Activated naive CD8-positive, alpha-beta T cell treated with anti-CD3 and anti-CD28 coated beads, Interleukin-2, amount 50 U/mL, for 24 hours (primary cell): ENCODE data around the gene EML6.
"Not testable (repeated sequence)": the region's sequence is repeated elsewhere in the genome, so short reads cannot be mapped to it uniquely, and the experiment has no call there.

Source experiments
- ATAC-seq: fragments of 150-1000 bp; cut with Tn5 transposase; one replicate; pipeline ENCODE4 v1.10.0; 2021
- DNase-seq: peaks from one replicate; pipeline ENCODE4 v3.0.0; 2021
- H3K27ac Mint-ChIP-seq: one replicate; pipeline ENCODE4 v1.8.0; 2021; ENCODE audit warnings: mild to moderate bottlenecking, mixed read lengths
- H3K27me3 Mint-ChIP-seq: one replicate; pipeline ENCODE4 v1.8.0; 2021; ENCODE audit warnings: mixed read lengths
- H3K36me3 Mint-ChIP-seq: one replicate; pipeline ENCODE4 v1.8.0; 2021; ENCODE audit warnings: low read depth, mixed read lengths
- H3K4me1 Mint-ChIP-seq: one replicate; pipeline ENCODE4 v1.8.0; 2021; ENCODE audit warnings: mixed read lengths
- H3K4me3 Mint-ChIP-seq: one replicate; pipeline ENCODE4 v1.8.0; 2021; ENCODE audit warnings: mild to moderate bottlenecking, moderate library complexity, mixed read lengths
- H3K9me3 Mint-ChIP-seq: one replicate; pipeline ENCODE4 v1.8.0; 2021; ENCODE audit warnings: mixed read lengths

The EML6 gene

DNA sequence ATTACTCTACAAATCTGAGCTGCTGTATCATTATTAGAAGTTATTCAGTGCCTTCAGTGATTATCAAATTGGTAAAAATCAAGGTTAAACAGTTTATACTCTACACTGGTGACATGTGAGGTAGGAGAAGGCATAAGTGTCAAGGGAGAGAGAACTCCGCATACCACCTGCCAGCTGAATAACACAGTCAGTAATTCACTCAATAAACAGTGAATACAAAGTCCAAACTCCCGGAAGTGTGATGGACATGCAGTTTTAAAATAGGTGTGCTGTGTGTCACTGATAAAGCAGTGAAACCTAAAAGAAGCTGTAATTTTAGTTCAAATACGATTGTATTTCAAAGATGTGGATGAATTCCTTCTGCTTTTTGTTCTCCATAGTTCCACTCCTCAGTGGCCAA lies 149.8 kb downstream of the EML6 start:
- not testable (repeated sequence) for H3K4me3 Mint-ChIP-seq, H3K27me3 Mint-ChIP-seq, H3K27ac Mint-ChIP-seq, H3K36me3 Mint-ChIP-seq, DNase-seq, H3K4me1 Mint-ChIP-seq, H3K9me3 Mint-ChIP-seq, ATAC-seq

DNA sequence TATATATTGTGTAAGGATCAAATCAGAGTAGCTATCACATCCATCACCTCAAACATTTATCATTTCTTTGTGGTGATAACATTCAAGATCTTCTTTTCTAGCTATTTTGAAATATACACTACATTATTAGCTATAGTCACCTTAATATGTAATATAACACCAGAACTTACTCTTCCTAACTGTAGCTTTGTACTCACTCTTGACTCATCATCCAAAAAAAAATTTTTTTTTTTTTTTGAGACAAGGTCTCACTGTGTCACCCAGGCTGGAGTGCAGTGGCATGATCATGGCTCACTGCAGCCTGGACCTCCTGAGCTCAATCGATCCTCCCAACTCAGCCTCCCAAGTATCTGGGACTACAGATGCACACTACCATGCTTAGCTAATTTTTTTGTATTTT lies 153.3 kb downstream of the EML6 start:
- ATAC-seq (no peak), DNase-seq (no peak)
- Mint-ChIP-seq H3K27ac (no peak overlapping the region), H3K36me3 (no peaks in the 10 kb centered on the region), H3K4me1 (no peaks in the 10 kb centered on the region), H3K4me3 (no peak overlapping the region), H3K27me3 (no peaks in the 10 kb centered on the region), H3K9me3 (no peaks in the 10 kb centered on the region)

DNA sequence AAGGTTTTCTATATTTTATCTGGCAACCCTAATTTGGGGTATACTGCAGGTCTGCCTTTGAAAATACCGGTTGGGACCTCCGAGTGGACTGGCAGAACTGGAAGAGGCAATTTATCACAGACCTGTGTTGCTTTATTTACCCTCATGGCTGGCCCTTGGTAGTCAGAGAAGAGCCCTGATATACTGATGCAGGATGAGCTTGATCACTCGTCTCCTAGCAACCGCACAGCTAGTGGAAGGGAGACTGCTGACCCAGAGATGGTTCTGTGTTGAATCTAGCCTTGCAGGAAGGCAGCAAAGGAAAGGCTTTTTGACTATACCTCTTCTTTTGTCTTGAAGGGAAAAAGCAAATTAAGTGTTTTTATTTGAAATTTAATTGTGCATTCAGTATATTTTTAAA lies 154.7 kb downstream of the EML6 start:
- ATAC-seq (no peak), DNase-seq (no peak)
- Mint-ChIP-seq H3K27ac (no peak overlapping the region), H3K9me3 (no peaks in the 10 kb centered on the region), H3K27me3 (no peaks in the 10 kb centered on the region), H3K4me1 (no peaks in the 10 kb centered on the region), H3K4me3 (no peak overlapping the region), H3K36me3 (no peaks in the 10 kb centered on the region)

DNA sequence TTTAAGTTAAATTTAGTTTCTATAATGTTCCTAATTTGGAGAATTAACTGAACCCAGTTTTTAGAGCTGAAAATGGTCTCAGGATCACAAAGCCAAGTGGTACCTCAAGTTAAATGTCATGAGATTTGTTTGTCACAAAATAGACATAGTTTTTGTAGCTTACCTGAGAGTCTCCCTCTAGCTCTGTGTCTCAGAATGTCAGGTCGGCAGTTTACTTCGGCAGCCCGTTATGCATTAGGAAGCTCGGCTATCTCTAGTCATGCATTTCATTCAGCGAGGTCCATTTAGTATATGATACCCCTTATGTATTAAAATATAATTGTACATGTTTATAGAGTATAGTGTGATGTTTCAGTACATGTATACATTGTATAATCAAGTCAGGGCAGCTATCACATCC lies 155.6 kb downstream of the EML6 start:
- no peaks in the 10 kb centered on the region for H3K9me3 Mint-ChIP-seq
- no peaks in the 10 kb centered on the region for H3K4me1 Mint-ChIP-seq
- no peak for DNase-seq
- no peak for ATAC-seq
- H3K27ac Mint-ChIP-seq: no peak overlapping the region
- no peak overlapping the region for H3K4me3 Mint-ChIP-seq
- H3K27me3 Mint-ChIP-seq: no peaks in the 10 kb centered on the region
- no peaks in the 10 kb centered on the region for H3K36me3 Mint-ChIP-seq

DNA sequence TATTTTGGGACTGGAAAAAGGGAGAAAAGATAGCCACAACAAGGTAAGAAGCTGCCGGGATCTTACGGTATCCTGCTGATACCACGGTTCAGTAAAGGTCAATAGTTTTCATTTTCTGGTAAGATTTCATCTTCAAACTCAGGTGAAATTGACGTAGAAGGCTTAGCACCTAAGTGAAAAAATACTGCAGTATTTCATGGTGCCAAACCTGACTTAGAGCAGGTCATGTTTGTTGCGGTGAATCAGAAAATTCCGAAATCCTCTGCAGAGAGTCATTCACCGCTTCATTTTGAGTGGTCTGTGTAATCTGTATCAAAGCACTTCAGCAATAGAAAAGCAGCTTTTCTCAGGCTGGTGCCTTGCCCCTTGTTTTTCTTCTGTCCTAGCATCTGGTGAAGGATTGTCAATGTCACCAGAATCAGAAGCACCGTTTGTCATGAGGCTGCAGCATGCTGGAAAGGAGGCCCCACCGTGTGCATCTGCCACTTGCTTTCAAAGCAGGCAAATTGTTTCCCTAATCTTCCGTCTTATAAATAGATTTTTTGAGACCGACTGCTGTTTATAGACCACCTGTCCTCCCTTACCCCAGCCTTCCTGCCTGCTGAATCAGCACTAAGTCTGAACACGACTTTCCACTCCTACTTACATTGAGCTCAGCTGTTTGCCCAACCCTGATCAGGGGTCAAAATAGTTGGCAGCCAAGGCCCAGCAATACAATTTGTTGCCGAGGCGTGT lies 156.3 kb downstream of the EML6 start:
- Mint-ChIP-seq H3K27me3 (no peaks in the 10 kb centered on the region), H3K4me3 (no peak overlapping the region), H3K4me1 (no peaks in the 10 kb centered on the region), H3K36me3 (no peaks in the 10 kb centered on the region), H3K9me3 (no peaks in the 10 kb centered on the region), H3K27ac (no peak overlapping the region)
- ATAC-seq: no peak
- DNase-seq: no peak

DNA sequence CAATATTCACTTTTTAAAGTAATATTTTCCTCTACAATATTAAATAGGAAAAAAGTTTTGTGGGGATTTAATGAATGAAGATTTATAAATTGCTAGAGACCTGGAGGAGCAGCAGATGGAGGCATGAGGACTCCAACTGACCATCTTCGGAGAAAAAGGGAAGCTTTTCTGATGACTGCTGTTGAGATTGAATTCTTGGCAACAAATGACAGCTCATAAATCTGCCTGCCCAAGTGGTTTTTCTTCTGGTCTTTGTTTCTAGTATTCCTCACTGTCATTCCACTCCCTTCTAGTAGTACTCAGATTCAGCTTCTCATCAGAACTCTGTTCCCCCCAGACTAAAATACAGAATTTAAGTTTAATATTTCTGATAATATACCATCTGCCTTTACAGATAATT lies 157.0 kb downstream of the EML6 start:
- Mint-ChIP-seq H3K4me1 (no peaks in the 10 kb centered on the region), H3K36me3 (no peaks in the 10 kb centered on the region), H3K4me3 (no peak overlapping the region), H3K27ac (no peak overlapping the region), H3K27me3 (no peaks in the 10 kb centered on the region), H3K9me3 (no peaks in the 10 kb centered on the region)
- ATAC-seq (no peak), DNase-seq (no peak)

DNA sequence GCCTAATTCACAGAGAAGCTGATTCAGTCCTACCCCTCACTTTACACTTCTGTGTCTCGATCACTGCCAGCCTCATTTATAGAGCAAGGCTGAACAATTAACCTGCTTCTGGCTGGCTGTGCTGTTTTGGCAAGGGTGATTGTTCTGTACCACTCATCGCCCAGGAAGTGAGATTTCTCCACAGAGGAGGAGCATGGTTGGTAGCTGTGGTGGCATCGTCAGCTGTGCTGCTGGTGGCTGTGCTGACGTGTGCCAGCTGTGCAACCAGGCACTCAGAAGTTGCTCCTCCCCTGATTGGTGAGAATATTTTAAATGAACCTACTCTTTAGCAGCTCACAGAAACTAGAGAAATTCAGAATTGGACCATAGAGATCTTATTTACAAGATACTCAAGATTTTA lies 158.3 kb downstream of the EML6 start:
- ATAC-seq (no peak), DNase-seq (no peak)
- Mint-ChIP-seq H3K4me3 (no peak overlapping the region), H3K27me3 (no peaks in the 10 kb centered on the region), H3K36me3 (no peaks in the 10 kb centered on the region), H3K27ac (no peak overlapping the region), H3K4me1 (no peaks in the 10 kb centered on the region), H3K9me3 (no peaks in the 10 kb centered on the region)

DNA sequence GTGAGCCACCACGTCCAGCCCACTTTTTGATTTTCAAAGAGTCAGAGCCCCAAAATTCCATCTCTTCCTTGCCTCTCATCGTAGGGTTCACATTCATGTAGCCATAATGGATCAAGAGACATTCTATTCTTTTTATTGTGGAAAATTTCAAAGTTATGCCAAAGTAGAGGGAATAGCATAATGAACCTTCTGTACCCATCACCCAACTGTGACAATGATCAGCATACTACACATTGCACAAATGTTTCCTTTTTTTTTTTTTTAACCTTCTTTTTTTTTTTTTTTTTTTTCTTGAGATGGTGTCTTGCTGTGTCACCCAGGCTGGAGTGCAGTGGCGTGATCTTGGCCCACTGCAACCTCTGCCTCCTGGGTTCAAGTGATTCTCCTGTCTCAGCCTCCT lies 162.4 kb downstream of the EML6 start:
- Mint-ChIP-seq H3K27ac (no peak overlapping the region), H3K4me1 (no peaks in the 10 kb centered on the region), H3K36me3 (no peaks in the 10 kb centered on the region), H3K27me3 (peaks cover 4% of the 10 kb centered on the region), H3K9me3 (no peaks in the 10 kb centered on the region), H3K4me3 (no peak overlapping the region)
- ATAC-seq (no peak), DNase-seq (no peak)

DNA sequence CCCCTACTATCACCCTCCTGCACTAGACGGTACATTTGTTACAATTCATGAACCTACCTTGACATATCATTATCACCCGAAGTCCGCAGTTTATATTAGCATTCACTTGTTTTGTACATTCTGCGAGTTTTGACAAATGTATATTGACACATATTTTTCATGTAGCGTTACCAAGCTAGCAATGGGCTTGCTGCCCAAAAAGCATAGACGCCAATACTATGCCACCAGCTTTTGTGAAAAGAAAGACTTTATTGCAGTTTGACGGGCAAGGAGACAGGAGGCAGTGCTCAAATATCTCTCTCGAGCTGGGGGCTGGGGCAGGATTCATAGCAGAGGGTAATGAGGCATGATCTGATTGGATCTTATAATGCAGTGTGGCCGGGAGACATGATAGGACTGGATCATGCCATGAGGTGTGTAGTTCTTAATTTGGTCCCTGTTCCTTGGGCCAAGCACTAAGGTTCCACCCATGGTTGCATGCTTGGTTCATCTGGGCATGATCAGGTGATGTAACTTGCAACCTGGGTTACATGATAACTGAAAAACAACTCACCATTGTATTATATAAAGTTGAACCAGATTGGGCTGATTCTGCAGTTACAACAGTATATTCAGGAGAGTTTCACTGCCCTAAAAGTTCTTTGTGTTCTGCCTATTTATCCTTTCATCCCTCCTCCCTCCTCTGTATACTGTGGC lies 164.5 kb downstream of the EML6 start:
- H3K36me3 Mint-ChIP-seq: no peaks in the 10 kb centered on the region
- ATAC-seq (no peak), DNase-seq (no peak)
- peaks cover 4% of the 10 kb centered on the region for H3K27me3 Mint-ChIP-seq
- no peak overlapping the region for H3K4me3 Mint-ChIP-seq
- no peaks in the 10 kb centered on the region for H3K9me3 Mint-ChIP-seq
- H3K27ac Mint-ChIP-seq: no peak overlapping the region
- no peaks in the 10 kb centered on the region for H3K4me1 Mint-ChIP-seq

DNA sequence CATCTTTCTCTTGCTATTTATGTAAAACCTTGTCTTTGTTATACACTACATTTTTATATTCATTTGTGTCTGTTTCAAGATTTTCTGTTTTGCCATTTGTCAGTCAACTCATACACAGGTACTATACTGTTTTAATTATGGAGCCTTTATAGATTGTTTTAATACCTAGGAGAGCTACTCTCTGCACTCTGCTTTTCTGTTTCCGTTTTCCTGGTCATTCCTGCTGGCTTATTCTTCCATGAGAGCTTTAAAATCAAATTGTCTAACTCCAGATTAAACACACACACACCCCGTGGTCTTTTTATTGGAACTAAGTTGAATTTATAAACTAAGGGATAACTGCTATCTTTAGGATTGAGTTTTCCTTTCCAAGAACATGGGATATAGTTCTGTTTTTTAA lies 165.6 kb downstream of the EML6 start:
- ATAC-seq: no peak
- DNase-seq: no peak
- H3K27ac Mint-ChIP-seq: no peak overlapping the region
- H3K36me3 Mint-ChIP-seq: no peaks in the 10 kb centered on the region
- H3K4me3 Mint-ChIP-seq: no peak overlapping the region
- no peaks in the 10 kb centered on the region for H3K4me1 Mint-ChIP-seq
- peaks cover 4% of the 10 kb centered on the region for H3K27me3 Mint-ChIP-seq
- no peaks in the 10 kb centered on the region for H3K9me3 Mint-ChIP-seq

DNA sequence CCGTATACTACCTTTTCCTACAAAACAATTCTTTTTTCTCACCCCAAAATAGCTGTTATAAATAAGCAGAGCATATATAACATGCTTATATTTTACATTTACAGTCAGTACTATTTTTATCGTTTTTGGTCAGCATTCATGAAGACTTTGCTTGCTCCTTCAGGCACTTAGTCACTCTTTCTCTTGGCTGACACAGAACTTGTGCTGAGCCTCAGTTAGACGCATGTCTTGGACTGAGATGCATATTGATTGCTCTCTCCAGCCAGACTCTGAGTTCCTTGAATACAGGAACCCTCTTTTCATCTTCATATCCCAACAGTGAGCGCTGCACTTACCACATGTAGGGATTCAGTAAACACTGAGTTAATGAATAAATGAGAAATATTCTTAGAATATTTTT lies 168.4 kb downstream of the EML6 start:
- Mint-ChIP-seq H3K36me3 (no peaks in the 10 kb centered on the region), H3K4me1 (no peaks in the 10 kb centered on the region), H3K27me3 (peaks cover 4% of the 10 kb centered on the region), H3K27ac (no peak overlapping the region), H3K9me3 (no peaks in the 10 kb centered on the region), H3K4me3 (no peak overlapping the region)
- DNase-seq (no peak), ATAC-seq (no peak)

DNA sequence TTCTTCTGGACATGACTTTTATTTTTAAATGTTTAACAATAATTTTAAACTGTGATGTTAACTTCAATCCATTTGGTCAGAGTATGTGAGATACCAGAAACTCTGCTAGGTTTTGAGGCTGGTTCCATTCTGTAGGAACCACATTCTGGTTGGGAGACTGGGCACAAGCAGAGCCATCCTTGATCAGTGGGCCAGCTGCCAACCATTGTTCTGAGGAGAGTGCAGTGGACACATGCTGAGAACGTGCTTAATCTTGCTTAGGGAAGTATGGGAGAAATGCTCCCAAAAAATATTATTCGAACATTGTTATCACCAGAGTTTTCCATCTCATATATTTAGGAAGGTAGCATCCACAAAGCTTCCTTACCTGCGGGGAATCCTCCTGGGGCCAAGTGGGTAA lies 171.0 kb downstream of the EML6 start:
- DNase-seq: no peak
- ATAC-seq: no peak
- H3K4me3 Mint-ChIP-seq: no peak overlapping the region
- no peak overlapping the region for H3K27ac Mint-ChIP-seq
- no peaks in the 10 kb centered on the region for H3K36me3 Mint-ChIP-seq
- no peaks in the 10 kb centered on the region for H3K27me3 Mint-ChIP-seq
- H3K4me1 Mint-ChIP-seq: peaks cover 7% of the 10 kb centered on the region
- no peaks in the 10 kb centered on the region for H3K9me3 Mint-ChIP-seq

DNA sequence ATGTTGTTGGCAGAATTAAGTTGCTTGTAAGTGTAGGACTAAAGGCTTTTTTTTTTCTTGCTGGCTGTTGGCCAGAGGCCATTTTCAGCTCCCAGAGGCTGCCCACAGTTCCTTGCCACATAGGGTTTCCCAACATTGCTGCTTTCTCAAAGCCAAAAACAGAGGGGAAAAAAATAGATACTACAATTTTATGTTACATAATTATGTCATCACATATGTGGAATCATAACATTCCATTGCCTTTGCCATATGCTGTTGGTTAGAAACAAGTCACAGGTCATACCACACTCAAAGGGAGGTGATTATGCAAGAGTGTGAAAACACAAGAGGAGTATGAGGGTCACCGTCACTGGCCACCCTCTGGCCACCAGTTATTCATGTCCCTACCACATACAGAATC lies 172.3 kb downstream of the EML6 start:
- Mint-ChIP-seq H3K36me3 (no peaks in the 10 kb centered on the region), H3K4me1 (peaks cover 7% of the 10 kb centered on the region), H3K9me3 (no peaks in the 10 kb centered on the region), H3K4me3 (no peak overlapping the region), H3K27ac (no peak overlapping the region), H3K27me3 (no peaks in the 10 kb centered on the region)
- DNase-seq (no peak), ATAC-seq (no peak)

DNA sequence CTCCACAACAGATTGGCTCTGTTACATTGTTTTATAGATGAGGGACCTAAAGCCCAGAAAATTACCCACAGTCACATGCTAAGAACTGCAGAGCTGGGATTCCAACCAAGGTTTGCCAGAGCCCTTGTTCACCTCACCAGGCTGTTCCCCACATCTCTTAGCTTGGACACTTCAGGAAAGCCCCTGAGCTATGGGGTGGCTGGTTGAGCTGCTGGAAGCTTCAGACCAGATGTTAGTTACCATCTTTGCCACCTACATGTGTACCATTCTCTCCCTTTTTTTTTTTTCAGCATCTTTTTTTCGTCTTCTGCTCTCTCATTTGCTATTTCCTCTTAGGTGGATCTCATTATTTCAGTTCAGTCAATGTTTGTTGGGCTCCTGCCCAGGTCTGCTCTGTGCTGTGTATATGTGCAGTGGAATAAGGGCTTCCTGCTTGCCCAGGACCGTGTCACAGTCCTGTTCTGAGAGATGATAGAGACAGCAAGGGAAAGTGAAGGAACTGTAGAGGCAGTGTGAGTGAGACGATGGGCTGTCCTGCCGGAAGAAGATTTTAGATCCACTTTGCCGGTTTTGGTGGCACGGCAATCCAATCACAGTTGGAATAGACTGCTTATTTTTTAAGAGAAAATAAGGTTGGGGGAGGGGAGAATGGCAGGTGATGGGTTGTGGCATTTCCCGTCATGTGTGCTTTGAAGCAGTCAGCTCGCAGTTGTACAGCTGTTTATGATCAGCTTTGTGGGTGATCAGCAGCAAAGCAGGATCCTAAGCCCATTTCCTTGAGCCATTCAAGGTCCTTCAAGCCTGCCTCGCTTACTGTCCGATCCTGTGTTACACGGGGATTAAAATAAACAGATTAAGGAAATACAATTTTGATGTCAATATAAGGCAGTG lies 174.2 kb downstream of the EML6 start:
- Mint-ChIP-seq H3K36me3 (no peaks in the 10 kb centered on the region), H3K4me1 (peaks cover 7% of the 10 kb centered on the region), H3K27ac (no peak overlapping the region), H3K4me3 (no peak overlapping the region), H3K27me3 (no peaks in the 10 kb centered on the region), H3K9me3 (no peaks in the 10 kb centered on the region)
- no peak for ATAC-seq
- DNase-seq: no peak
